Occipital lobe (tissue), 2 donors: Measurements from ENCODE around the gene TMEM41A. TPM values are rescaled to one million over a fixed set of nuclear protein-coding genes. Genes with fewer than 3 reads are reported as not detected.

Experiments
- DNase-seq: peaks from one replicate; lab custom pipeline; 2025; lab: John Stamatoyannopoulos, UW
- total RNA-seq: library from RNA; depleted of rRNA; stranded (reverse); fragments of >200 nt; gene quantifications from one replicate; pipeline ENCODE4 v1.2.3, GENCODE V29; 2014

The TMEM41A gene
- total RNA-seq: 12.9 TPM

- peak; percentile 93 for DNase-seq
Measured at GRCh38 chr3:185498503-185499396, at the start of gene TMEM41A. TMEM41A (minus strand) TSS chr3:185499035; CDS start chr3:185498961, 74 bp downstream.

GRCh38 chr3:185540695-185541094 is 41.9 kb upstream of the TMEM41A start:
- DNase-seq: no peak

DNA sequence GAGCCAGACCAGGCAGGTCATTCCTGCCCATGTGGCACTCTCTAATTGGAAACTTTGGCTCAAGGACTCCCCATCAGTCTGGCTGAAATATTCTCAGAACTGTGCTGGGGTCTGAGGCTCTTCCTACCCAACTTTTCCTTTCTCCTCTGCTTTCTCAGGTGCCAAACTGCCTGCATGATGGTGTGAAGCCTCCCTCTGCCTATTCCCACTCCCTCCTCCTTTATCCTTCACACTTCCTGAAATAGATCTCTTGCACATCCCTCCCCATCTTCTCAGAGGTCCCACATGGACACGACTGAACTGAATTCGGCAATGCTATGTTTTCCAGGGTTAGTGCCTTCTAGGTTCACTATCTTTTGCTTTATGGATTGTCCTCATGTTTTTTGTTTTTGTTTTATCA is 41.1 kb upstream of the TMEM41A start:
- DNase-seq: no peak

DNA sequence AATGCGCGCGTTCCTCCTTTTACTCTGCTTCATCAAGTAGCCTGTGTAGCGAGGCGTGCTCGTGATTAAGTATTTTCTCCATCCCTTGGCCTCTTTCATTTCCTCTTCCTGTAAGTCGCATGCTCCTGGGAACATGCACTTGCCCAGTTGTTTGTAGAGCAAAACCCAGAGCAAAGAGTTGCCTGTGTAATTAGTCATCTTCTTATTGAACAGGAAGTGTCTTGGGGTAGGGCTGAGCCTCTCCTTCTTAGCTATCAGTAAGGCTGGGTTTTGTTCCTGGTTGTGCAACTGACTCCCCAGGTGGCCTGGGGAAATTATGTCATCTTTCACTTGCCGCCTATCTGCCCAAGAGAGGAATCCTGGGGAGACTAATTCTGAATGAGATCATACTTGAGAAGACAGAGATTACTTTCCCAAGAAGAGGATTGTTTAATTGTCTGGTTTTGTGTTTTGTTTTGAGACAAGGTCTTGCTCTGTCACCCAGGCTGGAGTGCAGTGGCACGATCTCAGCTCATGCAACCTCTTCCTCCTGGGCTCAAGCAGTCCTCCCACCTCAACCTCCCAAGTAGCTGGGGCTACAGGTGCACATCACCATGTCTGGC is 38.6 kb upstream of the TMEM41A start:
- no peak for DNase-seq

DNA sequence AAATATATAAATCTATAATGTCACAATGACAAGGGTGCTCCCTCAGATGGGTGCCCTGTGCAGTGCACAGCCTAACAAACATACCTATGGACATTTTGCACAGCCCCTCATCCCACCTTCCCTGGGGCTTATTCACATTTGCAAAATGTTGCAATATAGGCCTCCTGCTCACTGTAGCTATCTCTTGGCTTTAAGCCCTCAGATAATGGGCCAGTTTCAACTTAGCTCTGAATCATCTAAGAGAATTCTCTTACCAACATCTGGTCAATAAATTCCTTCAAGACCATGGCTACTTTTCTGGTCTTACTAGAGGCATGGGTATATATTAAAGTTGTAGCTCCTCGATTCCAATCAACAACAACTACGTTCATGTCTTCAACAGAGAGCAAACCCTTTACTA is 35.7 kb upstream of the TMEM41A start:
- DNase-seq: no peak

- peak; percentile 3 for DNase-seq
Measured at GRCh38 chr3:185532901-185533300, 34.1 kb upstream of the TMEM41A start.

DNA sequence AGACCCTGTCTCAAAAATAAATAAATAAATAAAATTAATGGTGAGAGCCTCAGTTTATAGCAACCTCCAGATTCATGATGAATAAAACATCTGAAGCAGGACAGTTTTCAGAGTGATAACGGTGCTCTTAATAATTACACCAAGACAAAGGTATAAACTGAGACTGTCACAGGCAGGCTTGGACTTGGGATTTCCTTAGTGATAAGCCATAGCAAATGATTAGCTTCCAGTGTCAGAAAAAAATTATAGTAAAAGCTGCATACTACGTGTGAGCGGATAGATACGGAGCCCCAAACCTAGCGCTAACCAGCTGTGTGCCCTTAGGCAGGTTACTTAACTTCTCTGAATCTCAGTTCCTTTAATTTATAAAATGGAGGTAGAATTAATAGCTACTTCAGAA is 32.0 kb upstream of the TMEM41A start:
- DNase-seq: no peak

DNA sequence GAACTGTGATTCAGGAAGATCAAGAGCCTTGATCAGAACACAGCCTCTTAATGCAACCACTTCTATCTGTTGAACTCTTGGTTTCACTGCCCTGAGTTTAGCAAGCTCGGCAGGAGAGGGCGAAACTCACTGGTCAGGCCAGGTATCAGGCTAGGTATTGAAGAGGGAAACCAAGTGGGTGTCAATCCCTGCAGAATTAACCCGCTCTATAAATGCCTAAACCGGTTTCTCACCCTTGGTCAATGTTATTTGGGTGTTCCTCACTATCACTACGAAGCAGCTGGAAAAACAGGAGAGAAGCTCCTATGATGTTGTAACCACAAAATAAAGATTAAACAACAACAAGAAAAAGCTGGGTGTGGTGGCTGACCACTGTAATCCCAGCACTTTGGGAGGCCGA is 29.7 kb upstream of the TMEM41A start:
- DNase-seq: no peak

DNA sequence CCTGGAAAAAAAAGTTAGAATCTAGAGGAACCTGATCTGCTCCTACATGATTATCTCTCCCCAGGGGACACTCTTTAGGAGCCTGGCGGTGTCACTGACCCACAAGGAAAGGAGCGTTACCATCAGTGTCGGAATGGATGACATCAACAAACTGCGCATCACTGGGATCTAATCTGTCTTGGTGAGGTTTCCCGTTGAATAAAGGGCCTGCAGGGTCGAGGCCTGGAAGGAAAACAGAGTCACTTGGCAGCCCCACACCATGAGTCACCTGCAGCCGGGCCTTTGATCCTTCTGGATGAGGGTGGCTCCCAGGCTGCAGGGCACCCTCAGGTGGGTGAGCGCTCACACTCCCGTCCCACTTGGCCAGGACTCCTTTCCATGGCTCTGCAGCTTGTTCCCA is 28.5 kb upstream of the TMEM41A start:
- no peak for DNase-seq

DNA sequence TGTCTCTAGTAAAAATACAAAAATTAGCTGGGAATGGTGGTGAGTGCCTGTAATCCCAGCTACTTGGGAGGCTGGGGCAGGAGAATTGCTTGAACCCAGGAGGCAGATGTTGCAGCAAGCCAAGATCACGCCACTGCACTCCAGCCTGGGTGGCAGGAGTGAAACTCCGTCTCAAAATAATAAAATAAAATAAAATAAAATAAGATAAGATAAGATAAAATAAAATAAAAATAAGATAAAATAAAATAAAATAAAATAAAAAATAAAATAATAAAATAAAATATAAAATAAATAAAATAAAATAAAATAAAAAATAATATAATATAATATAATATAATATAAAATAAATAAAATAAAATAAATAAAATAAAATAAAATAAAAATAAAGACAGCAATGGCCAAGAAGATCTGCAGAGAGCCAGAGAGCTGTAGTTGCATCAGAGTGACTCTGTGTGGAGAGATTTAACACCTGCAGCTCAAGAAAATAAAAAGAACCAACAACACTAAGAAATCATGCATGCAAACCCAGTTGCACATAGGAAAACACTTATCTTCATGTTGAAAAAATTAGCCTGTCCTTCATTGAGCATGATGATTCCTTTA is 27.6 kb upstream of the TMEM41A start:
- no peak for DNase-seq

- DNase-seq: no peak
Measured at GRCh38 chr3:185521349-185522138, 22.7 kb upstream of the TMEM41A start.

DNA sequence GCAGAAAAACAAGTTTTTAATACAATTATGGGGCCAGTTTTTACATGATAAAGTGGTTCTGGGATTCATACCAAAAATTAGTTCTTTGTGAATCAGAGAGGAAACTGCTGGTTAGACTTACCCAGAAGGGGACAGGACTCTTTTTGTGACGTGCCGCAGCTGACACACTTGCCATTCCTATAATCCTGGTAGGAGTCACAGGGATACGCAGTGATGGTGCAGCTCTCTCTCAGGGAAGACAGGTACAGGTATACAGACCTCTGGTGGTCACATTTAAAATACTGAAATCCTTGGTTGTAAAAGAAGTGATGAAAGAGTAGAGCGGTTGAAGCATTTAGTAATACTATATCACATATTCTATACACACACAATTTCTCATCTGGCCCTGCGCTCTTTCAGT is 20.2 kb upstream of the TMEM41A start:
- no peak for DNase-seq

GRCh38 chr3:185517387-185518130 is 18.7 kb upstream of the TMEM41A start:
- no peak for DNase-seq

- no peak for DNase-seq
Measured at GRCh38 chr3:185511711-185512110, 12.9 kb upstream of the TMEM41A start.

DNA sequence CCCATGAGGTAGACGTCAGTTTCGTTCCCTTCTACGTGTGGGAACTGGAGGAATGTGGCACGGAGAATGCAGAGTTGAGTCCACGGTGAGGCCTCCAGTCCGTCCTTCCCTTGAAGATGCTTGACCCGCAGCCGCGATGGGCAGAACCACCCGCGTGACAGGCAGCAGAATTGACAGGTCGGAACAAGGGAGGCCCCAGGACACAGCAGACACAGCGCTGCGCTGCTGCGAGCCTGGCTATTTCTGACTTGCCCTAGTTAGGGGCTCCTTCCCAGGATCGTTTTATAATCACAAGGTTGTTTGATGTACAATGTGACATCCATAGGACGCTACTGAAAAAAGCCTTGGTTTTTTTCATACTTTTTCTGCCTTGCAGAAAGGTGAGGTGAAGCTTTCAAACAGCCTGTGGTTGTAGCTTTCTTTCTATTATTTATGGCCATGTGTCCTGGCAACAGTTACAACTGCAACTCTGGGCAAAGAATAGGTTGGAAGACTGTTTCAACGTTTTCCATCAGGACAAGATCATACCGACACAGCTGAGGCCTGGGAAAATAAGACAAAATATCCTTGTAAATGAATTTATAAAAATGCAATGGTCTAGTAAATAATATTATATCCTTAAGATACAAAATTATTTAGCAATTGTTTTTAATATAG is 9.6 kb upstream of the TMEM41A start:
- DNase-seq: no peak

GRCh38 chr3:185507883-185508282 is 9.0 kb upstream of the TMEM41A start:
- DNase-seq: no peak

GRCh38 chr3:185504636-185505035 is 5.8 kb upstream of the TMEM41A start:
- DNase-seq: no peak

DNA sequence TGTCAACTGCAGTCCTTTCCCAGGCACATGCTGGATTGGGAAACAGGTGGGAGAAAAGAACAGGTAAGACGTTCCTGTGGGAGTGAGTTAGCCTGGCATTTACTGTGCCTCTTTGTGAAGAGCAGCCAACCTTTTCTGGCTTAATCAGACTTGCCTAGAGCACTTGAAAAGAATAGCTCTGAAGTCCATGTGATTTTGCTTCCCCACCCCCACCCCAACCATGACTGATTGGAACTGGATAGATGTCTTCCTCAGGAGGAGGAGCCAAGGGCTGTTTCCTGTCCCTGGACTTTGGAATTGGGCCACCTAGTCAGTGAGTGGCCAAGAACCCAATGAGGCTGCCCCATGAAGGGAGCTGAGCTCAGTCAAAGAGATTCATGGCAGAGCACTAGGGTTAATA is 4.7 kb upstream of the TMEM41A start:
- DNase-seq: no peak

GRCh38 chr3:185502987-185503386 is 4.2 kb upstream of the TMEM41A start:
- no peak for DNase-seq

DNA sequence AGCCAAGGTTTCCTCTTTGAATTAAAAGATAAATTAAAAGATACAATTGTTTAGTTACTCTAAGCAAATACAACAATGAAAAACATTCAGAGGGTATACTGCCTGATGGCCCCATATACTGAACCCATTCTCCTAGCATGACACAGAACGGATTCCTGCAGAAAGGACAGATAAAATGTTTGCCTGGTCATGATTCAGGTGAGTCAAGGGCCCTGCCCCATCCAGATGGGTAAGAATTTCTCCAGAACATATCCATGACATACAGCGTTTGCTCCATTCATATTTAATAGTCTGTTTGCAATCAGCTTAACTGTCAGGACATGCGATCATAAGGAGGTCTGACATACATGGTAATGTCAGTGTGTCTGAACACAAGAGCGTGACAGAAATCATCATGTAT is 8.6 kb downstream of the TMEM41A start:
- no peak for DNase-seq

DNA sequence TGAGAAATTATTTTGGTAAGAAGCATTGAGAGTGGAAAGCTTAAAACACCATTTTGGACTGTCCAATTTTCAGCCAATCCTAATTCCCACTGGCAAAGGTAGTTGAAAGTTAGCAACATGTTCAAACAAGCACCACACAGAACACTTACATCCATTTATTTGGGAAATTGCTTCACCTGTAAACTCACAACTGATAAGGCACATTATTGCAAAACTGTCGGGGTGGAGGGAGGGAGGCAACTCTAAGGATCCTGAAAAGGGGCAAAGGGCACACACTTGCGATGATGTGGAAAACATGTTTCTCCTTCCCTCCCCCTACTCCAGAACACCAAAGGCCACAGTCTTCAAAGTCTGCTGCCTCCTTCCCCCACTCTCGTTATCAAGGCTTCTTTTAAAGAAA is 9.4 kb downstream of the TMEM41A start:
- no peak for DNase-seq
